ENCODE results near the gene RYR1. TPM values are rescaled to one million over a fixed set of nuclear protein-coding genes. Genes with fewer than 3 reads are reported as not detected.

The RYR1 gene
- total and polyA plus RNA-seq, 2 of the 8 experiments (the other 6 are each of a cell fraction or from before 2014, with no cell fraction given): 5.8 to 11.8 TPM

- Histone ChIP-seq H3K79me1 (ENCODE audit: low read depth, low read length) (peaks cover 4% of the 10 kb centered on the region; the same call in 1 of the 2 replicates), H3K4ac (replicated peaks; ENCODE audit: insufficient read length, low read depth, low read length) (peak within 1 kb of the TSS; percentile 87), H2AFZ (ENCODE audit: low read length) (peak within 1 kb of the TSS; percentile 11; the same call in 1 of the 2 replicates), H3K79me2 (ENCODE audit: control insufficient read depth in 1 of 2, insufficient read depth in 2 of 2, low read length in 2 of 2) (peaks cover 0 to 7% of the 10 kb centered on the region in 2 experiments; a peak in 2 of 4 replicates), H3K27ac (ENCODE audit: low read depth, low read length) (peak within 1 kb of the TSS; percentile 74), H3K9me3 (ENCODE audit: insufficient read depth in 2 of 2, low read depth in 1 of 2, low read length in 1 of 2) (no peaks in the 10 kb centered on the region), H4K20me1 (replicated peaks in 1 of 2; ENCODE audit: control insufficient read depth in 1 of 2, insufficient read depth in 2 of 2, low read length in 2 of 2) (peaks cover 0 to 6% of the 10 kb centered on the region in 2 experiments), H3K4me3 (ENCODE audit: extremely low read depth in 1 of 4, insufficient read depth in 2 of 4, low read depth in 3 of 4, low read length in 4 of 4) (peak within 1 kb of the TSS; percentile 93 to 98 (median 96)), H3K18ac (ENCODE audit: extremely low read depth, low read length) (peak within 1 kb of the TSS; percentile 97), H3K4me2 (ENCODE audit: insufficient read depth in 1 of 2, low read depth in 2 of 2, low read length in 2 of 2) (peak within 1 kb of the TSS; percentile 92 to 93), H4K5ac (ENCODE audit: insufficient read length, low read depth, low read length) (peak within 1 kb of the TSS; percentile 93), H3K9ac (replicated peaks in 1 of 4; ENCODE audit: extremely low read depth in 1 of 4, low read depth in 3 of 4, low read length in 3 of 4) (peak within 1 kb of the TSS; percentile 66 to 80 (median 74)), H3K27me3 (replicated peaks in 1 of 4; ENCODE audit: control insufficient read depth in 3 of 4, extremely low read depth in 1 of 4, insufficient read depth in 3 of 4, low read length in 3 of 4) (no peaks in the 10 kb centered on the region), H2BK15ac (ENCODE audit: low read length) (no peak within 1 kb of the TSS; the same call in 1 of the 2 replicates), H2BK120ac (replicated peaks; ENCODE audit: low read depth, low read length) (peak within 1 kb of the TSS; percentile 82), H2BK12ac (ENCODE audit: low read depth, low read length) (0 out of 2 replicates have a peak within 1 kb of the TSS, but pooled peaks have one; percentile 39), H4K91ac (replicated peaks; ENCODE audit: insufficient read length, low read length) (peak within 1 kb of the TSS; percentile 92), H2BK20ac (ENCODE audit: low read length) (no peak within 1 kb of the TSS), H3K14ac (ENCODE audit: insufficient read length) (no peak within 1 kb of the TSS), H3K36me3 (ENCODE audit: control insufficient read depth in 2 of 4, insufficient read depth in 4 of 4, low read length in 3 of 4) (peaks cover 2 to 14% (median 6%) of the 10 kb centered on the region in 4 experiments; a peak in 3 of 8 replicates), H3K23me2 (ENCODE audit: low read depth, low read length) (peaks cover 12% of the 10 kb centered on the region), H3K4me1 (replicated peaks in 1 of 4; ENCODE audit: control insufficient read depth in 3 of 4, insufficient read depth in 4 of 4, low read length in 3 of 4) (peaks cover 10 to 23% (median 14%) of the 10 kb centered on the region in 4 experiments), H2BK5ac (ENCODE audit: low read depth, low read length) (peak within 1 kb of the TSS; percentile 86; the same call in 1 of the 2 replicates), H2AK5ac (ENCODE audit: low read depth, low read length) (no peak within 1 kb of the TSS), H4K8ac (ENCODE audit: extremely low read depth, insufficient read depth, low read length) (peak within 1 kb of the TSS; percentile 91), H3K23ac (ENCODE audit: insufficient read length) (no peak within 1 kb of the TSS), H3K56ac (replicated peaks; ENCODE audit: insufficient read length, low read depth, low read length) (peak within 1 kb of the TSS; percentile 97)
- DNase-seq (ENCODE audit: low read depth in 1 of 2, low spot score in 2 of 2) (peak in 1 of 2 experiments; percentile 81), FAIRE-seq (no peak)
- CTCF ChIA-PET (ENCODE audit: partially characterized antibody): interaction anchor here (0.7 to 1.0 kb wide), 2 partner anchors 14 to 70 kb away, joined by 3 read pairs; partner anchors contain the start of gene FAM98C
- WGBS, 2 experiments (ENCODE audit: extremely low coverage in 1 of 2, insufficient coverage in 1 of 2, insufficient read length in 1 of 2, insufficient replicate concordance in 2 of 2, low coverage in 1 of 2, low lambda C conversion rate in 2 of 2, missing lambda C conversion rate in 1 of 2): 1% methylated on average over 12 of the region's 46 CpGs; no CpG with 5 or more reads in 1 of the 2 experiments
- POLR2A ChIA-PET (ENCODE audit: partially characterized antibody): interaction anchor here (0.6 to 4.3 kb wide), 15 partner anchors 13 to 230 kb away, joined by 3 to 38 read pairs (median 3); partner anchors contain the start of genes C19orf33, FAM98C, PSMD8 and SPINT2
- no peak for TF ChIP-seq YY1 (IDR thresholded peaks at IDR 0.05; ENCODE audit: low read depth, low read length)
- peak; percentile 12; the same call in 1 of the 2 replicates for TF ChIP-seq TAF1 (IDR thresholded peaks at IDR 0.05; ENCODE audit: low read depth, low read length)
- no peak for TF ChIP-seq RXRA (IDR thresholded peaks at IDR 0.05; ENCODE audit: insufficient read depth, low read depth, low read length)
- TF ChIP-seq RBBP5 (IDR thresholded peaks at IDR 0.05; ENCODE audit: borderline replicate concordance, low read depth, low read length): no peak
- TF ChIP-seq POLR2AphosphoS5 (IDR thresholded peaks at IDR 0.05; ENCODE audit: low read depth, low read length): 0 out of 2 replicates have a peak, but pooled peaks have one; percentile 3
- peak; percentile 90 for TF ChIP-seq FOSL1 (IDR thresholded peaks at IDR 0.05; ENCODE audit: insufficient read depth, low read depth, low read length)
- TF ChIP-seq SIN3A (conservative IDR thresholded peaks at IDR 0.05 in 1 of 2, IDR thresholded peaks at IDR 0.05 in 1 of 2; ENCODE audit: low read depth in 1 of 2, low read length in 2 of 2): peak in 1 of 2 experiments; percentile 50; a peak in 1 of 4 replicates
- no peak for TF ChIP-seq CTCF (IDR thresholded peaks at IDR 0.05; ENCODE audit: control extremely low read depth in 1 of 3, insufficient read depth in 1 of 3, low read depth in 1 of 3, low read length in 3 of 3)
Measured at GRCh38 chr19:38388349-38389100, 45.0 kb upstream of the RYR1 start, which contains the start of gene SPRED3. Gene SPRED3 (plus strand): TSS chr19:38388697. CDS start chr19:38390303, 1,606 bp downstream.
